GM18907 (cell line): ENCODE results near the gene CD80.
A peak's percentile ranks its signal among the peaks of the same experiment; 100 is the strongest.

Source experiments
- ATAC-seq: cut with Tn5 transposase; IDR thresholded peaks from one replicate; pipeline ENCODE4 v1.9.1; 2021; ENCODE audit warnings: mild to moderate bottlenecking, moderate library complexity; ENCODE audit not compliant: unreplicated experiment

CD80 gene

GRCh38 chr3:119500901-119501300 is 58.5 kb downstream of the CD80 start:
- no peak for ATAC-seq

- no peak for ATAC-seq
Measured at GRCh38 chr3:119500265-119500664, 59.1 kb downstream of the CD80 start.

- peak; percentile 98 for ATAC-seq
Measured at GRCh38 chr3:119498186-119499011, 61.0 kb downstream of the CD80 start, which contains the start of gene TIMMDC1. TSS of gene TIMMDC1 (plus strand) at chr3:119498547. CDS start at chr3:119498734, 187 bp downstream.

- no peak for ATAC-seq
Measured at GRCh38 chr3:119497820-119498185, 61.6 kb downstream of the CD80 start.

- no peak for ATAC-seq
Measured at GRCh38 chr3:119494597-119494996, 64.8 kb downstream of the CD80 start.

GRCh38 chr3:119492810-119493209 is 66.6 kb downstream of the CD80 start:
- no peak for ATAC-seq

- ATAC-seq = no peak
Measured at GRCh38 chr3:119492128-119492527, 67.3 kb downstream of the CD80 start.

- no peak for ATAC-seq
Measured at GRCh38 chr3:119490153-119490552, 69.3 kb downstream of the CD80 start.

GRCh38 chr3:119485563-119485962 is 73.9 kb downstream of the CD80 start:
- ATAC-seq = no peak

- no peak for ATAC-seq
Measured at GRCh38 chr3:119483101-119483500, 76.3 kb downstream of the CD80 start.

- no peak for ATAC-seq
Measured at GRCh38 chr3:119481079-119481478, 78.3 kb downstream of the CD80 start.
